ENCODE results near the gene FBLN7. TPM values are rescaled to one million over a fixed set of nuclear protein-coding genes. Genes with fewer than 3 reads are reported as not detected.

FBLN7 gene
- total RNA-seq, 1 experiment from 2014 or later, result 4.1 TPM

- ChIA-PET CTCF (no interaction called here), POLR2A (ENCODE audit: low non-redundant PET) (no interaction called here)
- Histone ChIP-seq H3K27ac (ENCODE audit: low read depth, low read length, poor library complexity, severe bottlenecking) (no peak overlapping the region), H3K27me3 (replicated peaks; ENCODE audit: insufficient read depth, low read depth, low read length, poor library complexity) (no peaks in the 10 kb centered on the region), H3K9me3 (ENCODE audit: low read depth, low read length, poor library complexity, severe bottlenecking) (no peaks in the 10 kb centered on the region), H3K36me3 (ENCODE audit: insufficient read depth, low read length, poor library complexity, severe bottlenecking) (no peaks in the 10 kb centered on the region), H3K4me3 (ENCODE audit: low read depth, low read length, poor library complexity, severe bottlenecking) (no peak overlapping the region), H3K4me1 (ENCODE audit: insufficient read depth, low read length, poor library complexity, severe bottlenecking) (peaks cover 5% of the 10 kb centered on the region)
- BruUV-seq (replicated peaks), result no TSS peak
- TF ChIP-seq CTCF (conservative IDR thresholded peaks at IDR 0.05; ENCODE audit: low read depth, low read length), result no peak
- TF ChIP-seq EZH2 (IDR thresholded peaks at IDR 0.05; ENCODE audit: borderline replicate concordance, low read depth, low read length, poor library complexity, severe bottlenecking), result no peak
- intact Hi-C loops (cut with micrococcal nuclease; ENCODE audit: unreplicated experiment), result no loop called here
- no peak for DNase-seq (ENCODE audit: low spot score)
Measured at GRCh38 chr2:112163541-112163981, 25.4 kb downstream of the FBLN7 start.

GRCh38 chr2:112164876-112165275 lies 26.7 kb downstream of the FBLN7 start:
- no TSS peak for BruUV-seq (replicated peaks)
- Histone ChIP-seq H3K4me1 (ENCODE audit: insufficient read depth, low read length, poor library complexity, severe bottlenecking) (peaks cover 8% of the 10 kb centered on the region), H3K9me3 (ENCODE audit: low read depth, low read length, poor library complexity, severe bottlenecking) (no peaks in the 10 kb centered on the region), H3K4me3 (ENCODE audit: low read depth, low read length, poor library complexity, severe bottlenecking) (no peak overlapping the region), H3K27ac (ENCODE audit: low read depth, low read length, poor library complexity, severe bottlenecking) (no peak overlapping the region), H3K27me3 (replicated peaks; ENCODE audit: insufficient read depth, low read depth, low read length, poor library complexity) (no peaks in the 10 kb centered on the region), H3K36me3 (ENCODE audit: insufficient read depth, low read length, poor library complexity, severe bottlenecking) (no peaks in the 10 kb centered on the region)
- CTCF ChIA-PET, result no interaction called here
- intact Hi-C loops (cut with micrococcal nuclease; ENCODE audit: unreplicated experiment), result no loop called here
- no peak for DNase-seq (ENCODE audit: low spot score)
- POLR2A ChIA-PET (ENCODE audit: low non-redundant PET), result no interaction called here
- TF ChIP-seq EZH2 (IDR thresholded peaks at IDR 0.05; ENCODE audit: borderline replicate concordance, low read depth, low read length, poor library complexity, severe bottlenecking), result no peak

- ChIA-PET POLR2A (ENCODE audit: low non-redundant PET) (no interaction called here), CTCF (no interaction called here)
- H3K4me3 ChIP-seq (ENCODE audit: low read depth, low read length, poor library complexity, severe bottlenecking), result no peak overlapping the region
- H3K36me3 ChIP-seq (ENCODE audit: insufficient read depth, low read length, poor library complexity, severe bottlenecking), result no peaks in the 10 kb centered on the region
- no peak overlapping the region for H3K27ac ChIP-seq (ENCODE audit: low read depth, low read length, poor library complexity, severe bottlenecking)
- intact Hi-C loops (cut with micrococcal nuclease; ENCODE audit: unreplicated experiment), result no loop called here
- no peak for TF ChIP-seq CTCF (conservative IDR thresholded peaks at IDR 0.05; ENCODE audit: low read depth, low read length)
- TF ChIP-seq EZH2 (IDR thresholded peaks at IDR 0.05; ENCODE audit: borderline replicate concordance, low read depth, low read length, poor library complexity, severe bottlenecking), result no peak
- no peaks in the 10 kb centered on the region for H3K27me3 ChIP-seq (replicated peaks; ENCODE audit: insufficient read depth, low read depth, low read length, poor library complexity)
- no peak for DNase-seq (ENCODE audit: low spot score)
- no peaks in the 10 kb centered on the region for H3K9me3 ChIP-seq (ENCODE audit: low read depth, low read length, poor library complexity, severe bottlenecking)
- peaks cover 8% of the 10 kb centered on the region for H3K4me1 ChIP-seq (ENCODE audit: insufficient read depth, low read length, poor library complexity, severe bottlenecking)
- no TSS peak for BruUV-seq (replicated peaks)
Measured at GRCh38 chr2:112165296-112165695, 27.1 kb downstream of the FBLN7 start.

GRCh38 chr2:112166806-112167499 lies 28.8 kb downstream of the FBLN7 start:
- intact Hi-C loops (cut with micrococcal nuclease; ENCODE audit: unreplicated experiment), result no loop called here
- TF ChIP-seq CTCF (conservative IDR thresholded peaks at IDR 0.05; ENCODE audit: low read depth, low read length), result no peak
- TF ChIP-seq EZH2 (IDR thresholded peaks at IDR 0.05; ENCODE audit: borderline replicate concordance, low read depth, low read length, poor library complexity, severe bottlenecking), result no peak
- ChIA-PET POLR2A (ENCODE audit: low non-redundant PET) (no interaction called here), CTCF (no interaction called here)
- no peak overlapping the region for H3K27ac ChIP-seq (ENCODE audit: low read depth, low read length, poor library complexity, severe bottlenecking)
- no peaks in the 10 kb centered on the region for H3K36me3 ChIP-seq (ENCODE audit: insufficient read depth, low read length, poor library complexity, severe bottlenecking)
- H3K4me1 ChIP-seq (ENCODE audit: insufficient read depth, low read length, poor library complexity, severe bottlenecking), result peaks cover 8% of the 10 kb centered on the region
- no peak for DNase-seq (ENCODE audit: low spot score)
- no peaks in the 10 kb centered on the region for H3K9me3 ChIP-seq (ENCODE audit: low read depth, low read length, poor library complexity, severe bottlenecking)
- BruUV-seq (replicated peaks), result no TSS peak
- no peaks in the 10 kb centered on the region for H3K27me3 ChIP-seq (replicated peaks; ENCODE audit: insufficient read depth, low read depth, low read length, poor library complexity)
- H3K4me3 ChIP-seq (ENCODE audit: low read depth, low read length, poor library complexity, severe bottlenecking), result no peak overlapping the region
